Sigmoid colon (tissue), 7 donors: ENCODE results near the gene MINDY4. TPM values are rescaled to one million over a fixed set of nuclear protein-coding genes. Genes with fewer than 3 reads are reported as not detected.
A peak's percentile ranks its signal among the peaks of the same experiment; 100 is the strongest.

Source experiments
- DNase-seq: peaks from one replicate; pipeline ENCODE4 v3.0.0-alpha.2; 2019
- H3K27ac ChIP-seq, 4 donors: fragments of 200-600 bp; sonication (generic); one replicate each; pipeline ENCODE4 v1.5.1; 2016 to 2019; ENCODE audit warnings: mild to moderate bottlenecking in 1 of 4
- H3K27me3 ChIP-seq, 3 donors: fragments of 200-600 bp; sonication (generic); one replicate each; pipeline ENCODE4 v1.5.1; 2019; ENCODE audit warnings: mild to moderate bottlenecking in 1 of 3
- H3K36me3 ChIP-seq, 4 donors: fragments of 200-600 bp; sonication (generic); one replicate each; pipeline ENCODE4 v1.5.1; 2016 to 2019
- H3K4me1 ChIP-seq, 4 donors: fragments of 200-600 bp; sonication (generic); one replicate each; pipeline ENCODE4 v1.5.1; 2017 to 2019
- H3K4me3 ChIP-seq, 4 donors: fragments of 200-600 bp; sonication (generic); one replicate each; pipeline ENCODE4 v1.5.1; 2017 to 2019; ENCODE audit warnings: mild to moderate bottlenecking in 2 of 4, moderate library complexity in 1 of 4
- H3K9me3 ChIP-seq, 4 donors: fragments of 200-600 bp in 3 of 4; sonication (generic) in 3 of 4; one replicate each; pipeline versions ENCODE4 v1.5.1 to v1.6.1; 2013 to 2019
- CTCF ChIP-seq, 4 experiments: fragments of 450-650 bp in 3 of 4; fragments of 200-600 bp in 1 of 4; IDR thresholded peaks; one replicate each; pipeline ENCODE4 v1.5.1; 2016 to 2019; ENCODE audit warnings: antibody characterized with exemption in 4 of 4, mild to moderate bottlenecking in 3 of 4, moderate library complexity in 2 of 4
- EP300 ChIP-seq, 4 donors: sonication (generic); formaldehyde crosslinking; IDR thresholded peaks; one replicate each; pipeline ENCODE4 v1.6.1; 2017; ENCODE audit warnings: antibody characterized with exemption in 4 of 4
- POLR2A ChIP-seq, 2 donors: fragments of 450-650 bp; IDR thresholded peaks; one replicate each; pipeline ENCODE4 v1.6.1; 2016; ENCODE audit warnings: antibody characterized with exemption in 2 of 2, mild to moderate bottlenecking in 2 of 2, moderate library complexity in 2 of 2
- POLR2AphosphoS5 ChIP-seq, 4 donors: sonication (generic); formaldehyde crosslinking; IDR thresholded peaks; one replicate each; pipeline ENCODE4 v1.6.1; 2017; ENCODE audit warnings: antibody characterized with exemption in 4 of 4
- WGBS, 2 donors: extraction: QIAGEN DNeasy Blood & Tissue Kit; methylation state at CpG; one replicate each; pipeline ENCODE4 v1.1.7; 2013; 5-methylcytosine and 5-hydroxymethylcytosine counted together
- intact Hi-C: fragments of 100-400 bp; cut with DNase I; formaldehyde crosslinking; loops from one replicate; pipeline ENCODE4 v1.15.1; 2023
- polyA plus RNA-seq, 3 donors: library from polyadenylated mRNA; stranded (reverse); fragments of 200-250 nt; gene quantifications; one replicate each; pipeline ENCODE4 v1.2.3, GENCODE V29; 2013
- total RNA-seq, 4 donors: library from RNA; depleted of rRNA; stranded (reverse); fragments of >200 nt; gene quantifications; one replicate each; pipeline ENCODE4 v1.1.0, GENCODE V29; 2016
- donor health status: healthy with polysubstance abuse.
- donor health status: Bipolar disorder and iron deficiency.
- donor health status: healthy.

Gene MINDY4
- total and polyA plus RNA-seq, 7 donors = 1.2 to 26.3 (median 9.4) TPM

GRCh38 chr7:30896783-30897637 lies 125.8 kb downstream of the MINDY4 start:
- no peak for DNase-seq

GRCh38 chr7:30897770-30898169 lies 126.6 kb downstream of the MINDY4 start:
- Histone ChIP-seq H3K9me3 (no peaks in the 10 kb centered on the region), H3K36me3 (no peaks in the 10 kb centered on the region), H3K4me1 (peaks cover 0 to 7% (median 2%) of the 10 kb centered on the region in 4 donors), H3K27ac (peak overlapping the region in 1 of 4 donors; percentile 28), H3K27me3 (no peaks in the 10 kb centered on the region), H3K4me3 (no peak overlapping the region)
- no peak for DNase-seq
- TF ChIP-seq POLR2A (IDR thresholded peaks at IDR 0.05) (no peak), CTCF (IDR thresholded peaks at IDR 0.05) (no peak), POLR2AphosphoS5 (IDR thresholded peaks at IDR 0.05) (no peak), EP300 (IDR thresholded peaks at IDR 0.05) (no peak)
- WGBS, 2 donors = 60 to 84% methylated on average over 2 of the region's 2 CpGs
- intact Hi-C loops = no loop called here

More at GRCh38 chr7:30896783-30897637, 125.8 kb downstream of the MINDY4 start:
- peak overlapping the region in 1 of 4 donors; percentile 28 for H3K27ac ChIP-seq
- H3K36me3 ChIP-seq = no peaks in the 10 kb centered on the region
- H3K4me3 ChIP-seq = no peak overlapping the region
- 16 to 57% methylated on average over 13 of the region's 13 CpGs for WGBS, 2 donors
- peaks cover 0 to 7% (median 2%) of the 10 kb centered on the region in 4 donors for H3K4me1 ChIP-seq
- TF ChIP-seq POLR2AphosphoS5 (IDR thresholded peaks at IDR 0.05) (no peak), CTCF (IDR thresholded peaks at IDR 0.05) (no peak), EP300 (IDR thresholded peaks at IDR 0.05) (no peak), POLR2A (IDR thresholded peaks at IDR 0.05) (no peak)
- intact Hi-C loops = no loop called here
- no peaks in the 10 kb centered on the region for H3K9me3 ChIP-seq
- H3K27me3 ChIP-seq = no peaks in the 10 kb centered on the region

GRCh38 chr7:30898411-30898810 lies 127.2 kb downstream of the MINDY4 start:
- intact Hi-C loops = no loop called here
- Histone ChIP-seq H3K4me3 (no peak overlapping the region), H3K9me3 (no peaks in the 10 kb centered on the region), H3K4me1 (peaks cover 0 to 7% (median 2%) of the 10 kb centered on the region in 4 donors), H3K27ac (peak overlapping the region in 1 of 4 donors; percentile 28), H3K36me3 (no peaks in the 10 kb centered on the region), H3K27me3 (no peaks in the 10 kb centered on the region)
- no peak for DNase-seq
- 79 to 86% methylated on average over 12 of the region's 12 CpGs for WGBS, 2 donors
- TF ChIP-seq POLR2A (IDR thresholded peaks at IDR 0.05) (no peak), EP300 (IDR thresholded peaks at IDR 0.05) (no peak), CTCF (IDR thresholded peaks at IDR 0.05) (no peak), POLR2AphosphoS5 (IDR thresholded peaks at IDR 0.05) (no peak)

GRCh38 chr7:30899066-30899465 lies 127.8 kb downstream of the MINDY4 start:
- no peak overlapping the region for H3K4me3 ChIP-seq
- TF ChIP-seq POLR2AphosphoS5 (IDR thresholded peaks at IDR 0.05) = no peak
- no peak for TF ChIP-seq CTCF (IDR thresholded peaks at IDR 0.05)
- TF ChIP-seq EP300 (IDR thresholded peaks at IDR 0.05) = no peak
- no peak for TF ChIP-seq POLR2A (IDR thresholded peaks at IDR 0.05)
- no peak for DNase-seq
- intact Hi-C loops = no loop called here
- H3K4me1 ChIP-seq = peaks cover 0 to 7% (median 2%) of the 10 kb centered on the region in 4 donors
- H3K9me3 ChIP-seq = no peaks in the 10 kb centered on the region
- no peaks in the 10 kb centered on the region for H3K36me3 ChIP-seq
- 95 to 96% methylated on average over 7 of the region's 7 CpGs for WGBS, 2 donors
- no peaks in the 10 kb centered on the region for H3K27me3 ChIP-seq
- no peak overlapping the region for H3K27ac ChIP-seq
